Lung (tissue), 12 donors: Measurements from ENCODE around the gene EPHA1. TPM values are rescaled to one million over a fixed set of nuclear protein-coding genes. Genes with fewer than 3 reads are reported as not detected.
A peak's percentile ranks its signal among the peaks of the same experiment; 100 is the strongest.

Experiments
- ATAC-seq: fragments of 200-7000 bp; cut with Tn5 transposase; one replicate; pipeline ENCODE4 v1.9.1; 2020; ENCODE audit warnings: moderate number of reproducible peaks; ENCODE audit not compliant: insufficient read depth, low FRiP score
- DNase-seq, 3 donors: peaks; one replicate each; pipeline ENCODE4 v3.0.0-alpha.2; 2013 to 2017
- H3K27ac ChIP-seq, 2 donors: one replicate each; pipeline ENCODE4 v1.5.1; 2013; ENCODE audit warnings: mild to moderate bottlenecking in 2 of 2, moderate library complexity in 2 of 2, control low read depth in 1 of 2, inconsistent platforms in 1 of 2, low read depth in 1 of 2, low read length in 1 of 2
- H3K27me3 ChIP-seq, 3 donors: one replicate each; pipeline ENCODE4 v1.5.1; 2013; ENCODE audit warnings: low read length in 2 of 3; ENCODE audit not compliant: control insufficient read depth in 3 of 3, insufficient read depth in 3 of 3
- H3K36me3 ChIP-seq, 4 donors: one replicate each; pipeline ENCODE4 v1.5.1; 2013; ENCODE audit warnings: low read length in 4 of 4, mild to moderate bottlenecking in 1 of 4, moderate library complexity in 1 of 4; ENCODE audit not compliant: control insufficient read depth in 4 of 4, insufficient read depth in 4 of 4
- H3K4me1 ChIP-seq, 5 donors: one replicate each; pipeline ENCODE4 v1.5.1; 2013; ENCODE audit warnings: low read length in 5 of 5, mild to moderate bottlenecking in 2 of 5, moderate library complexity in 1 of 5; ENCODE audit not compliant: control insufficient read depth in 5 of 5, insufficient read depth in 5 of 5
- H3K4me3 ChIP-seq: one replicate; pipeline ENCODE4 v1.5.1; 2013; ENCODE audit warnings: mild to moderate bottlenecking, control low read depth, moderate library complexity
- H3K9ac ChIP-seq, 2 donors: one replicate each; pipeline ENCODE4 v1.5.1; 2013; ENCODE audit warnings: low read length in 2 of 2, control low read depth in 1 of 2; ENCODE audit not compliant: insufficient read depth in 1 of 2
- H3K9me3 ChIP-seq, 4 donors: one replicate each; pipeline ENCODE4 v1.5.1; 2013; ENCODE audit warnings: low read length in 3 of 4, mild to moderate bottlenecking in 1 of 4, moderate library complexity in 1 of 4; ENCODE audit not compliant: control insufficient read depth in 4 of 4, insufficient read depth in 3 of 4
- WGBS, 2 donors: extraction: QIAGEN DNeasy Blood & Tissue Kit; methylation state at CpG; one replicate each; pipeline ENCODE4 v1.1.7; 2013; 5-methylcytosine and 5-hydroxymethylcytosine counted together
- polyA plus RNA-seq, 2 donors: library from polyadenylated mRNA; stranded (reverse); fragments of 200-250 nt; gene quantifications; one replicate each; pipeline ENCODE4 v1.2.1, GENCODE V29; 2013
- total RNA-seq, 2 donors: library from RNA; depleted of rRNA in 1 of 2; stranded (reverse); fragments of >200 nt in 1 of 2; gene quantifications; one replicate each; pipeline ENCODE4 v1.2.1, GENCODE V29; 2014 to 2021
- TF ChIP-seq, protein P1 (sequence below): IDR thresholded peaks from 2 replicates; pipeline ENCODE4 v1.5.1; 2012; ENCODE audit warnings: mild to moderate bottlenecking; ENCODE audit errors: control extremely low read depth, extremely low read depth
- donor health status: control.
- donor health status: control.
- donor health status: Bipolar disorder and iron deficiency.
- donor health status: healthy.
- donor health status: DM: yes; HTN: yes; CAD: no.

Gene EPHA1
- total and polyA plus RNA-seq, 4 donors = 4.2 to 13.3 (median 5.9) TPM

GRCh38 chr7:143436325-143436946 is 27.8 kb upstream of the EPHA1 start:
- TF ChIP-seq, protein P1, sequence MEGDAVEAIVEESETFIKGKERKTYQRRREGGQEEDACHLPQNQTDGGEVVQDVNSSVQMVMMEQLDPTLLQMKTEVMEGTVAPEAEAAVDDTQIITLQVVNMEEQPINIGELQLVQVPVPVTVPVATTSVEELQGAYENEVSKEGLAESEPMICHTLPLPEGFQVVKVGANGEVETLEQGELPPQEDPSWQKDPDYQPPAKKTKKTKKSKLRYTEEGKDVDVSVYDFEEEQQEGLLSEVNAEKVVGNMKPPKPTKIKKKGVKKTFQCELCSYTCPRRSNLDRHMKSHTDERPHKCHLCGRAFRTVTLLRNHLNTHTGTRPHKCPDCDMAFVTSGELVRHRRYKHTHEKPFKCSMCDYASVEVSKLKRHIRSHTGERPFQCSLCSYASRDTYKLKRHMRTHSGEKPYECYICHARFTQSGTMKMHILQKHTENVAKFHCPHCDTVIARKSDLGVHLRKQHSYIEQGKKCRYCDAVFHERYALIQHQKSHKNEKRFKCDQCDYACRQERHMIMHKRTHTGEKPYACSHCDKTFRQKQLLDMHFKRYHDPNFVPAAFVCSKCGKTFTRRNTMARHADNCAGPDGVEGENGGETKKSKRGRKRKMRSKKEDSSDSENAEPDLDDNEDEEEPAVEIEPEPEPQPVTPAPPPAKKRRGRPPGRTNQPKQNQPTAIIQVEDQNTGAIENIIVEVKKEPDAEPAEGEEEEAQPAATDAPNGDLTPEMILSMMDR = no peak
- WGBS, 2 donors = 92 to 93% methylated on average over 3 of the region's 3 CpGs
- Histone ChIP-seq H3K9me3 (peaks cover 0 to 1% (median 0%) of the 10 kb centered on the region in 4 donors), H3K27ac (no peak overlapping the region), H3K4me1 (no peaks in the 10 kb centered on the region), H3K4me3 (no peak overlapping the region), H3K9ac (no peak overlapping the region), H3K36me3 (no peaks in the 10 kb centered on the region), H3K27me3 (peaks cover 0 to 2% (median 0%) of the 10 kb centered on the region in 3 donors)
- ATAC-seq (no peak), DNase-seq (no peak)

DNA sequence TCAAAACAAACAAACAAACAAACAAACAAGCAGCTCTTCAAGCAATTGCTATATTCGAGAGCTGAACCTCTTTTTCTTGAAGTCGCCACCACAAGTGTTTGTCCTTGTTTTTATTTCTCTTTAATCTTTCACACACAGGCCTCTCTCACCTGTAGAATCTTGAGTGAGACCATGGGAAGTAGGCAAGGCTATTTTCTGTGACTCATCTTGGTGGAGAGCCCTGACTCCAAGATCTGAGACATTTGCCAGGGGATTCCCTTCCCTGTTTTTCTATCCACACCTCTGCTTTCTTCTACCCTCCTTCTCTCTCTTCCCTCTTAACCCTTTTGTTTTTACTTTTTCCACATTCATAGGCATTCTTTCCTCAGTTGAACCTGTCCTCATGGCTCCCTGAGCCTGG is 26.6 kb upstream of the EPHA1 start:
- Histone ChIP-seq H3K9me3 (peaks cover 0 to 1% (median 0%) of the 10 kb centered on the region in 4 donors), H3K4me3 (no peak overlapping the region), H3K9ac (no peak overlapping the region), H3K4me1 (no peaks in the 10 kb centered on the region), H3K27ac (no peak overlapping the region), H3K27me3 (peaks cover 0 to 2% (median 0%) of the 10 kb centered on the region in 3 donors), H3K36me3 (no peaks in the 10 kb centered on the region)
- no peak for ATAC-seq
- DNase-seq = no peak
- 78 to 88% methylated on average over 2 of the region's 2 CpGs for WGBS, 2 donors
- TF ChIP-seq, protein P1 = no peak

DNA sequence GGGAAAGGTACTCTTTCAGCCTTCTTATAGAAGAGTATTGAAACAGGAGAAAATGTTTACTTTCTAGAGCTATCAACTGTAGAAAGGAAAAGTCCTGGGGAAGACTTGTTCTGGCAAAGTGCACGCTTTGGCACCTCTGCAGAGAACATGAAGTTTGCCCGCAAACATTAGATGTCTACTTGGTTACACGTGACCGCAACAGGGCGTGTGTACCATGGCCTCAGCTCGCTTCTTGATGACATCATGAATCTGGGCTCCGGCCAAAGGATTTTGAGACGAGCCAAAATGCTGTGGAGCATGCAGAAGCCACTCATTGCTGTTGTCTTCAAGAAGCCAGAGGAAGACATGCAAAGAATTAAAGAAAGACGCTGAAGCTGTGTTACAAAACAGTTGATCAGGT is 26.0 kb upstream of the EPHA1 start:
- Histone ChIP-seq H3K27ac (no peak overlapping the region), H3K4me3 (no peak overlapping the region), H3K4me1 (no peaks in the 10 kb centered on the region), H3K9ac (no peak overlapping the region), H3K9me3 (peaks cover 0 to 1% (median 0%) of the 10 kb centered on the region in 4 donors), H3K27me3 (peaks cover 0 to 2% (median 0%) of the 10 kb centered on the region in 3 donors), H3K36me3 (no peaks in the 10 kb centered on the region)
- ATAC-seq (no peak), DNase-seq (peak; percentile 35 to 61 (median 45))
- TF ChIP-seq, protein P1 = no peak
- 77 to 89% methylated on average over 9 of the region's 9 CpGs for WGBS, 2 donors

GRCh38 chr7:143433759-143434158 is 25.1 kb upstream of the EPHA1 start:
- no peak overlapping the region for H3K9ac ChIP-seq
- H3K4me1 ChIP-seq = no peaks in the 10 kb centered on the region
- no peak overlapping the region for H3K27ac ChIP-seq
- H3K9me3 ChIP-seq = peaks cover 0 to 1% (median 0%) of the 10 kb centered on the region in 4 donors
- 70 to 77% methylated on average over 4 of the region's 4 CpGs for WGBS, 2 donors
- no peak for ATAC-seq
- H3K4me3 ChIP-seq = no peak overlapping the region
- TF ChIP-seq, protein P1 = no peak
- peaks cover 0 to 2% (median 0%) of the 10 kb centered on the region in 3 donors for H3K27me3 ChIP-seq
- DNase-seq = no peak
- H3K36me3 ChIP-seq = no peaks in the 10 kb centered on the region
